ENCODE results near the gene LLCFC1. TPM values are rescaled to one million over a fixed set of nuclear protein-coding genes. Genes with fewer than 3 reads are reported as not detected.

The LLCFC1 gene
- total and polyA plus RNA-seq, 12 donors: not detected

- Histone ChIP-seq H3K4me1 (replicated peaks in 1 of 2) (no peaks in the 10 kb centered on the region), H3K36me3 (replicated peaks in 1 of 2) (no peaks in the 10 kb centered on the region), H3K4me3 (no peak overlapping the region), H3K27ac (no peak overlapping the region), H3K27me3 (no peaks in the 10 kb centered on the region), H3K9me3 (replicated peaks in 1 of 3) (no peaks in the 10 kb centered on the region)
- intact Hi-C loops (cut with DNase I): no loop called here
- TF ChIP-seq CTCF (IDR thresholded peaks at IDR 0.05): no peak
- no peak for TF ChIP-seq POLR2A (IDR thresholded peaks at IDR 0.05)
- DNase-seq: no peak
These were observed 11.0 kb downstream of the LLCFC1 start for GRCh38 chr7:142950235-142950634.

- Histone ChIP-seq H3K27me3 (no peaks in the 10 kb centered on the region), H3K36me3 (replicated peaks in 1 of 2) (no peaks in the 10 kb centered on the region), H3K4me3 (no peak overlapping the region), H3K27ac (no peak overlapping the region), H3K4me1 (replicated peaks in 1 of 2) (no peaks in the 10 kb centered on the region), H3K9me3 (replicated peaks in 1 of 3) (no peaks in the 10 kb centered on the region)
- intact Hi-C loops (cut with DNase I): no loop called here
- TF ChIP-seq CTCF (IDR thresholded peaks at IDR 0.05) (no peak), POLR2A (IDR thresholded peaks at IDR 0.05) (no peak)
- DNase-seq: no peak
These were observed 15.5 kb downstream of the LLCFC1 start for GRCh38 chr7:142954680-142955268.

- no peak overlapping the region for H3K27ac ChIP-seq
- H3K4me3 ChIP-seq: no peak overlapping the region
- intact Hi-C loops (cut with DNase I): no loop called here
- no peaks in the 10 kb centered on the region for H3K9me3 ChIP-seq (replicated peaks in 1 of 3)
- no peak for DNase-seq
- TF ChIP-seq CTCF (IDR thresholded peaks at IDR 0.05): no peak
- TF ChIP-seq POLR2A (IDR thresholded peaks at IDR 0.05): no peak
- H3K27me3 ChIP-seq: no peaks in the 10 kb centered on the region
- WGBS, 4 donors: 46 to 64% (median 52%) methylated on average over 3 of the region's 3 CpGs
- H3K36me3 ChIP-seq (replicated peaks in 1 of 2): no peaks in the 10 kb centered on the region
- H3K4me1 ChIP-seq (replicated peaks in 1 of 2): no peaks in the 10 kb centered on the region
These were observed 17.8 kb downstream of the LLCFC1 start for GRCh38 chr7:142956951-142957623.

- 59 to 74% (median 64%) methylated on average over 6 to 8 of the region's 8 CpGs for WGBS, 4 donors
- Histone ChIP-seq H3K36me3 (replicated peaks in 1 of 2) (no peaks in the 10 kb centered on the region), H3K4me3 (no peak overlapping the region), H3K27me3 (no peaks in the 10 kb centered on the region), H3K9me3 (replicated peaks in 1 of 3) (no peaks in the 10 kb centered on the region), H3K4me1 (replicated peaks in 1 of 2) (no peaks in the 10 kb centered on the region), H3K27ac (no peak overlapping the region)
- TF ChIP-seq CTCF (IDR thresholded peaks at IDR 0.05) (no peak), POLR2A (IDR thresholded peaks at IDR 0.05) (no peak)
- intact Hi-C loops (cut with DNase I): no loop called here
- no peak for DNase-seq
These were observed 18.4 kb downstream of the LLCFC1 start for GRCh38 chr7:142957723-142958122.

Measured in adrenal gland (tissue), 12 donors.